Rectal smooth muscle tissue (tissue), 1 donor: ENCODE data around the gene LSM14A.
"Not testable (repeated sequence)": the region's sequence is repeated elsewhere in the genome, so short reads cannot be mapped to it uniquely, and the experiment has no call there.

Source experiments
- H3K27ac ChIP-seq: one replicate; pipeline ENCODE4 v1.7.0; 2013; ENCODE audit warnings: low read depth, low read length, inconsistent platforms
- H3K27me3 ChIP-seq: one replicate; pipeline ENCODE4 v1.7.0; 2013; ENCODE audit warnings: low read length; ENCODE audit not compliant: control insufficient read depth, insufficient read depth
- H3K36me3 ChIP-seq: one replicate; pipeline ENCODE4 v1.7.0; 2013; ENCODE audit warnings: low read length; ENCODE audit not compliant: control insufficient read depth, insufficient read depth
- H3K4me1 ChIP-seq: one replicate; pipeline ENCODE4 v1.7.0; 2013; ENCODE audit warnings: low read length; ENCODE audit not compliant: control insufficient read depth, insufficient read depth
- H3K4me3 ChIP-seq: one replicate; pipeline ENCODE4 v1.7.0; 2013; ENCODE audit warnings: low read length
- H3K9ac ChIP-seq: one replicate; pipeline ENCODE4 v1.7.0; 2013; ENCODE audit warnings: low read length

LSM14A gene

GRCh38 chr19:34169475-34170199, 2.7 kb upstream of the LSM14A start:
- H3K36me3 ChIP-seq, H3K27me3 ChIP-seq, H3K27ac ChIP-seq, H3K4me3 ChIP-seq, H3K9ac ChIP-seq: not testable (repeated sequence)
- H3K4me1 ChIP-seq = peaks cover 13% of the 10 kb centered on the region

- H3K36me3 ChIP-seq = no peaks in the 10 kb centered on the region
- peak overlapping the region; percentile 99 for H3K27ac ChIP-seq
- peak overlapping the region; percentile 86 for H3K9ac ChIP-seq
- H3K4me1 ChIP-seq = peaks cover 23% of the 10 kb centered on the region
- no peaks in the 10 kb centered on the region for H3K27me3 ChIP-seq
- H3K4me3 ChIP-seq = peak overlapping the region; percentile 83
Observed at GRCh38 chr19:34171539-34171876, 796 bp upstream of the LSM14A start.

DNA sequence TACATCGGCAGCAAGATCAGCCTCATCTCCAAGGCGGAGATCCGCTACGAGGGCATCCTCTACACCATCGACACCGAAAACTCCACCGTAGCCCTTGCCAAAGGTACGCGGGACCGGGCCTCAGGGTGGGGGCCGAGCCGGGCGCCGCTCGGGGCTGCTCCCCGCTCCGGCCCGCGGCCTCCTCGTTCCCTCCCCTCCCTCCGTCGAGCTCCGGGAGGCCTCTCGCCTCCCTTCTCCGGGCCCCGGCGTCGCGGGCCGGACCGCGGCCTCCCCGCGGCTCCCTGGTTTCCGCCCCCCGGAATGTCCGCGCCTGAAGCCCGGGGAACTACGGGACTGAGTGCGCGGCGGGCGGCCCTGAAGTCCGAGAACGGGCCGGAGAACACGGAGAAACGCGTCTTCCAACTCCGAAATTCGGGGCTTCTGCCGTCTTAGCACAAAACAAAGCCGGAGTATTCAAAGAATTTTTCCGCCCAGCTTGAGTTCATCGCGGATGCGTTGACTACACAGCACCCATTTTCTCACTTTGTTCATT, 423 bp downstream of the LSM14A start:
- Histone ChIP-seq H3K36me3 (no peaks in the 10 kb centered on the region), H3K27ac (peak overlapping the region; percentile 99), H3K27me3 (no peaks in the 10 kb centered on the region), H3K9ac (peak overlapping the region; percentile 84), H3K4me3 (peak overlapping the region; percentile 90), H3K4me1 (peaks cover 33% of the 10 kb centered on the region)

- no peaks in the 10 kb centered on the region for H3K36me3 ChIP-seq
- peak overlapping the region; percentile 90 for H3K4me3 ChIP-seq
- no peaks in the 10 kb centered on the region for H3K27me3 ChIP-seq
- peaks cover 40% of the 10 kb centered on the region for H3K4me1 ChIP-seq
- peak overlapping the region; percentile 99 for H3K27ac ChIP-seq
- peak overlapping the region; percentile 84 for H3K9ac ChIP-seq
Observed at GRCh38 chr19:34173193-34173956, 1.1 kb downstream of the LSM14A start.

- not testable (repeated sequence) for H3K27ac ChIP-seq, H3K36me3 ChIP-seq, H3K9ac ChIP-seq, H3K27me3 ChIP-seq
- H3K4me1 ChIP-seq = peaks cover 53% of the 10 kb centered on the region
- peak overlapping the region; percentile 20 for H3K4me3 ChIP-seq
Observed at GRCh38 chr19:34175173-34175572, 2.9 kb downstream of the LSM14A start.

GRCh38 chr19:34176581-34176980, 4.3 kb downstream of the LSM14A start:
- Histone ChIP-seq H3K36me3 (no peaks in the 10 kb centered on the region), H3K4me1 (peaks cover 51% of the 10 kb centered on the region), H3K27me3 (no peaks in the 10 kb centered on the region), H3K4me3 (no peak overlapping the region), H3K27ac (no peak overlapping the region), H3K9ac (no peak overlapping the region)

GRCh38 chr19:34178274-34178610, 5.9 kb downstream of the LSM14A start:
- Histone ChIP-seq H3K4me3 (no peak overlapping the region), H3K27ac (no peak overlapping the region), H3K36me3 (no peaks in the 10 kb centered on the region), H3K4me1 (peaks cover 51% of the 10 kb centered on the region), H3K27me3 (no peaks in the 10 kb centered on the region), H3K9ac (no peak overlapping the region)

GRCh38 chr19:34179066-34179465, 6.8 kb downstream of the LSM14A start:
- no peak overlapping the region for H3K4me3 ChIP-seq
- H3K27ac ChIP-seq = no peak overlapping the region
- H3K4me1 ChIP-seq = peaks cover 50% of the 10 kb centered on the region
- no peaks in the 10 kb centered on the region for H3K27me3 ChIP-seq
- H3K36me3 ChIP-seq = no peaks in the 10 kb centered on the region
- H3K9ac ChIP-seq = no peak overlapping the region

- H3K4me1 ChIP-seq = peaks cover 49% of the 10 kb centered on the region
Observed at GRCh38 chr19:34180273-34180672, 8.0 kb downstream of the LSM14A start.

GRCh38 chr19:34180709-34181108, 8.4 kb downstream of the LSM14A start:
- H3K27ac ChIP-seq = no peak overlapping the region
- H3K36me3 ChIP-seq = no peaks in the 10 kb centered on the region
- H3K4me1 ChIP-seq = peaks cover 50% of the 10 kb centered on the region
- no peak overlapping the region for H3K4me3 ChIP-seq
- H3K9ac ChIP-seq = no peak overlapping the region
- no peaks in the 10 kb centered on the region for H3K27me3 ChIP-seq

More at GRCh38 chr19:34180273-34180672, 8.0 kb downstream of the LSM14A start:
- Histone ChIP-seq H3K9ac (no peak overlapping the region), H3K36me3 (no peaks in the 10 kb centered on the region), H3K27ac (no peak overlapping the region), H3K4me3 (no peak overlapping the region), H3K27me3 (no peaks in the 10 kb centered on the region)

DNA sequence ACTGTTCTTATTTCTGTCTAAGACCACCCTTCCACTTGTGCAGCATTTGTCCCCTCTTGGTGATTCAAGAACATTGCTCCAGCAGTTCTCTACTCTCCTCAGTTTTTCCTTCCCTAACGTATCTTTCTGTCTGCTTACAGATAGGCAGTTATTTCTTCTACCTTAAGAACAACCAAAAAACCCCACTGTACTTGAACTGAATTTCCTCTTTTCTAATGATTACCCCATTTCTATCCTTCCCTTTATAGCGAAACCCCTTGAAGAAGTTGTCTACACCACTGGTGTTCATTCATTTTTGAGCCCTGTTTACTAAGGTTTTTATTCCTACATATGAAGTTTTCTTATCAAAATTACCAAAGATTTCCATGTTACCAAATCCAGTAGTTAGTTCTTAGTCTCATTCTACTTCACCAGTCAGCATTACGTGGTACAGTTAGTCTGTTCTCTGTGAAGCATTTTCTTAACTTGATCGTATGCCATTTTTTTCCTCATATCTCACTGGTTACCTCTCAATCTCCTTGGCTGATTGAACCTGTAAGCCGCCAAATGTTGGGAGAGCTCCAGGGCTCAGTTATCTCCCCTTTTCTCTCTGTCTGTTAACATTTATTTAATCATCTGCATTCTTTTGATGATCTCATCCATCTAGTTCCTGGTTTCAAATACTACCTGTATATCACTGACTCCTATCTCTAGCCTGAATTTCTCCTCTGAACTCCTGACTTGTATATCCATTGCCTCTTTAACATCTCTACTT, 9.0 kb downstream of the LSM14A start:
- no peak overlapping the region for H3K4me3 ChIP-seq
- peaks cover 55% of the 10 kb centered on the region for H3K4me1 ChIP-seq
- no peaks in the 10 kb centered on the region for H3K27me3 ChIP-seq
- H3K36me3 ChIP-seq = no peaks in the 10 kb centered on the region
- no peak overlapping the region for H3K9ac ChIP-seq
- H3K27ac ChIP-seq = no peak overlapping the region

DNA sequence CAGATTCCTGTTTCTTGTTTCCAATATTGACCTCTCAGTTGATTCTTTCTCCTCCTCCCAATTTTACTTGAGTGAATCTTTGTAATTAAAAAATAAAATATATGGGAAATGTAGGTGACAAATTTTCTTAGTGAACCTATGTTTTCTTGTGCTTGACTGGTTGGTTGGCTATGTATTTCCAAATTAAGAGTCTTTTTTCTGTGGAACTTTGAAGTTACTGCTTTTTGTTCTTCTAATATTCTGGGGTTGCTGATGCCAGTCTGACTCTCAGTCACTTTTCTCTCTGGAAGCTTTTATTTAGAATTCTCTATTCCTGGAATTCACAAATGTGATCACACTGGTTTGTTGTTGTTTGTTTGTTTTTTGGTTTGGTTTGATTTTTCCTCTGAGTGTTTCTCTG, 9.8 kb downstream of the LSM14A start:
- Histone ChIP-seq H3K36me3 (no peaks in the 10 kb centered on the region), H3K27me3 (no peaks in the 10 kb centered on the region), H3K4me1 (peaks cover 48% of the 10 kb centered on the region), H3K4me3 (no peak overlapping the region), H3K9ac (no peak overlapping the region), H3K27ac (no peak overlapping the region)
